RWPE2 (cell line): ENCODE measurements around the gene CCDC40.

Experiments
- ATAC-seq: fragments of 200-7000 bp; cut with Tn5 transposase; 3 replicates; pipeline ENCODE4 v1.9.1; 2021; ENCODE audit warnings: low read depth
- DNase-seq: peaks from one replicate; pipeline ENCODE4 v3.0.0-alpha.2; 2020; ENCODE audit warnings: low spot score
- H3K27ac ChIP-seq: fragments of 450-650 bp; 2 replicates; pipeline ENCODE4 v1.5.1; 2017; ENCODE audit warnings: mild to moderate bottlenecking; ENCODE audit not compliant: poor library complexity, severe bottlenecking
- H3K27me3 ChIP-seq: fragments of 250-450 bp; sonication (Bioruptor Pico); 2 replicates; pipeline ENCODE4 v1.5.1; 2021; ENCODE audit warnings: mild to moderate bottlenecking, moderate library complexity; ENCODE audit not compliant: insufficient read depth, poor library complexity, severe bottlenecking
- H3K36me3 ChIP-seq: fragments of 250-450 bp; sonication (Bioruptor Pico); 2 replicates; pipeline ENCODE4 v1.5.1; 2020; ENCODE audit warnings: low read depth, mild to moderate bottlenecking, moderate library complexity
- H3K4me1 ChIP-seq: fragments of 250-450 bp; sonication (Bioruptor Pico); 2 replicates; pipeline ENCODE4 v1.5.1; 2021; ENCODE audit warnings: mild to moderate bottlenecking, moderate library complexity; ENCODE audit not compliant: insufficient read depth, poor library complexity, severe bottlenecking
- H3K4me3 ChIP-seq: fragments of 250-450 bp; sonication (Bioruptor Pico); 2 replicates; pipeline ENCODE4 v1.5.1; 2021; ENCODE audit warnings: mild to moderate bottlenecking, moderate library complexity; ENCODE audit not compliant: severe bottlenecking
- H3K9me3 ChIP-seq: fragments of 250-450 bp; sonication (Bioruptor Pico); 2 replicates; pipeline ENCODE4 v1.5.1; 2021; ENCODE audit warnings: mild to moderate bottlenecking, moderate library complexity; ENCODE audit not compliant: severe bottlenecking
- CTCF ChIP-seq: fragments of 450-650 bp; IDR thresholded peaks from one replicate; pipeline ENCODE4 v1.5.1; 2017; ENCODE audit warnings: mild to moderate bottlenecking, moderate library complexity; ENCODE audit not compliant: poor library complexity, severe bottlenecking

The CCDC40 gene

GRCh38 chr17:80002070-80002641 lies 34.3 kb upstream of the CCDC40 start:
- H3K27ac ChIP-seq = no peak overlapping the region
- no peak for DNase-seq
- H3K4me1 ChIP-seq = no peaks in the 10 kb centered on the region
- H3K27me3 ChIP-seq = no peaks in the 10 kb centered on the region
- no peak for ATAC-seq
- H3K36me3 ChIP-seq = no peaks in the 10 kb centered on the region
- no peak overlapping the region for H3K4me3 ChIP-seq
- no peak for TF ChIP-seq CTCF
- H3K9me3 ChIP-seq = no peaks in the 10 kb centered on the region

GRCh38 chr17:80002690-80003490 lies 33.6 kb upstream of the CCDC40 start:
- no peak for TF ChIP-seq CTCF
- no peak for ATAC-seq
- Histone ChIP-seq H3K36me3 (no peaks in the 10 kb centered on the region), H3K9me3 (no peaks in the 10 kb centered on the region), H3K27ac (no peak overlapping the region), H3K27me3 (no peaks in the 10 kb centered on the region), H3K4me3 (no peak overlapping the region), H3K4me1 (no peaks in the 10 kb centered on the region)
- no peak for DNase-seq

- no peaks in the 10 kb centered on the region for H3K36me3 ChIP-seq
- H3K4me3 ChIP-seq = no peak overlapping the region
- H3K4me1 ChIP-seq = no peaks in the 10 kb centered on the region
- DNase-seq = no peak
- no peak overlapping the region for H3K27ac ChIP-seq
- H3K27me3 ChIP-seq = no peaks in the 10 kb centered on the region
- ATAC-seq = no peak
- H3K9me3 ChIP-seq = no peaks in the 10 kb centered on the region
- no peak for TF ChIP-seq CTCF
These were observed 32.5 kb upstream of the CCDC40 start for GRCh38 chr17:80003969-80004368.

- DNase-seq (no peak), ATAC-seq (peak; percentile 48; the same call in 2 of the 3 replicates)
- Histone ChIP-seq H3K4me1 (no peaks in the 10 kb centered on the region), H3K4me3 (no peak overlapping the region), H3K9me3 (no peaks in the 10 kb centered on the region), H3K36me3 (no peaks in the 10 kb centered on the region), H3K27me3 (no peaks in the 10 kb centered on the region), H3K27ac (no peak overlapping the region)
- peak; percentile 90 for TF ChIP-seq CTCF
These were observed 30.8 kb upstream of the CCDC40 start for GRCh38 chr17:80005360-80006338.
